Measurements from ENCODE around the gene RTN1.

DNA sequence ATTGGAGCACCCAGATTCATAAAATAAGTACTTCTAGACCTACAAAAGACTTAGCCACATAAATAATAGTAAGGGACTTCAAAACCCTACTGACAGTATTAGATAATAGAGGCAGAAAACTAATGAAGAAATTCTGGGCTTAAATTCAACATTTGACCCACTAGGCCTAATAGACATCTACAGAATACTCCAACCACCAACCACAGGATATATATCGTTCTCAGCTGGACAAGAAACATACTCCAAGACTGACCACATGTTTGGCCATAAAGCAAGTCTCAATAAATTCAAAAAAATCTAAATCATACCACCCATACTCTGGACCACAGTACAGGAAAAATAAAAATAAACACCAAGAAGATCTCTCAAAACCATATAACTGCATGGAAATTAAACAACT lies 180.2 kb downstream of the RTN1 start:
- TF ChIP-seq, protein P1, sequence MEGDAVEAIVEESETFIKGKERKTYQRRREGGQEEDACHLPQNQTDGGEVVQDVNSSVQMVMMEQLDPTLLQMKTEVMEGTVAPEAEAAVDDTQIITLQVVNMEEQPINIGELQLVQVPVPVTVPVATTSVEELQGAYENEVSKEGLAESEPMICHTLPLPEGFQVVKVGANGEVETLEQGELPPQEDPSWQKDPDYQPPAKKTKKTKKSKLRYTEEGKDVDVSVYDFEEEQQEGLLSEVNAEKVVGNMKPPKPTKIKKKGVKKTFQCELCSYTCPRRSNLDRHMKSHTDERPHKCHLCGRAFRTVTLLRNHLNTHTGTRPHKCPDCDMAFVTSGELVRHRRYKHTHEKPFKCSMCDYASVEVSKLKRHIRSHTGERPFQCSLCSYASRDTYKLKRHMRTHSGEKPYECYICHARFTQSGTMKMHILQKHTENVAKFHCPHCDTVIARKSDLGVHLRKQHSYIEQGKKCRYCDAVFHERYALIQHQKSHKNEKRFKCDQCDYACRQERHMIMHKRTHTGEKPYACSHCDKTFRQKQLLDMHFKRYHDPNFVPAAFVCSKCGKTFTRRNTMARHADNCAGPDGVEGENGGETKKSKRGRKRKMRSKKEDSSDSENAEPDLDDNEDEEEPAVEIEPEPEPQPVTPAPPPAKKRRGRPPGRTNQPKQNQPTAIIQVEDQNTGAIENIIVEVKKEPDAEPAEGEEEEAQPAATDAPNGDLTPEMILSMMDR (IDR thresholded peaks at IDR 0.05): no peak
- TF ChIP-seq POLR2A (IDR thresholded peaks at IDR 0.05): no peak
